HCT116 (cell line): ENCODE data around the gene CTU2. TPM values are rescaled to one million over a fixed set of nuclear protein-coding genes. Genes with fewer than 3 reads are reported as not detected.

Source experiments
- ATAC-seq: fragments of 200-7000 bp; cut with Tn5 transposase; 2 replicates; pipeline ENCODE4 v1.9.1; 2020; ENCODE audit warnings: mild to moderate bottlenecking, moderate library complexity
- BruUV-seq: library from RNA; stranded (reverse); fragments of 400-500 nt; replicated peaks from 2 replicates; lab custom pipeline; 2021; lab: Mats Ljungman, UMichigan
- CTCF ChIA-PET: fragments of 300-600 bp; sonication (Branson Sonifier 250); formaldehyde crosslinking; loops from one replicate; lab custom pipeline; 2021; ENCODE audit warnings: antibody characterized with exemption; lab: Charles Lee
- POLR2A ChIA-PET: fragments of 300-600, 350-600 bp; sonication (Branson Sonifier 250); formaldehyde crosslinking; loops from one replicate; lab custom pipeline; 2021; ENCODE audit warnings: antibody characterized with exemption; lab: Charles Lee
- RAD21 ChIA-PET, 2 experiments: fragments of 300-600 bp; sonication (Branson Sonifier 250); formaldehyde crosslinking; loops; one replicate each; lab custom pipeline; 2023; ENCODE audit warnings: low total read pairs in 2 of 2; ENCODE audit not compliant: uncharacterized antibody in 2 of 2, unreplicated experiment in 2 of 2, low non-redundant PET in 1 of 2; lab: Charles Lee
- DNase-seq: peaks from one replicate; pipeline ENCODE4 v3.0.0-alpha.2; 2010; ENCODE audit warnings: low read depth, low spot score
- H2AFZ ChIP-seq: fragments of 200-600 bp; shearing (Covaris generic), sonication (generic); 2 replicates; pipeline ENCODE4 v1.6.1; 2017; ENCODE audit warnings: low read depth, mixed run types, mixed read lengths, antibody characterized with exemption, low read length; ENCODE audit not compliant: poor library complexity, severe bottlenecking
- H3K27ac ChIP-seq: 2 replicates; pipeline ENCODE4 v1.5.1; 2012; ENCODE audit warnings: low read depth, low read length
- H3K27me3 ChIP-seq: fragments of 200-600 bp; sonication (generic); 2 replicates; pipeline ENCODE4 v1.6.1; 2016; ENCODE audit warnings: mixed run types, low read length, mixed read lengths; ENCODE audit not compliant: insufficient read depth
- H3K36me3 ChIP-seq, 2 experiments: fragments of 200-500 bp in 1 of 2; fragments of 200-600 bp in 1 of 2; sonication (Bioruptor generic) in 1 of 2; sonication (generic) in 1 of 2; 2 replicates each; pipeline versions ENCODE4 v1.5.1 to v1.6.1; 2014 to 2016; ENCODE audit warnings: low read length in 2 of 2, inconsistent platforms in 1 of 2, mixed read lengths in 1 of 2, mixed run types in 1 of 2; ENCODE audit not compliant: insufficient read depth in 2 of 2, control insufficient read depth in 1 of 2
- H3K4me1 ChIP-seq, 2 experiments: fragments of 200-600 bp in 1 of 2; sonication (generic) in 1 of 2; 2 replicates each; pipeline versions ENCODE4 v1.5.1 to v1.6.1; 2012 to 2017; ENCODE audit warnings: low read length in 2 of 2, inconsistent platforms in 1 of 2, mild to moderate bottlenecking in 1 of 2, mixed read lengths in 1 of 2, mixed run types in 1 of 2, moderate library complexity in 1 of 2; ENCODE audit not compliant: insufficient read depth in 2 of 2, control insufficient read depth in 1 of 2
- H3K4me2 ChIP-seq: fragments of 200-600 bp; sonication (generic); 2 replicates; pipeline ENCODE4 v1.6.1; 2017; ENCODE audit warnings: mixed run types, low read length, mixed read lengths
- H3K4me3 ChIP-seq, 2 experiments: fragments of 200-600 bp in 1 of 2; sonication (generic) in 1 of 2; replicated peaks in 1 of 2; 2 replicates each; pipeline ENCODE4 v1.5.1; 2011 to 2016; ENCODE audit warnings: low read length in 2 of 2, control low read depth in 1 of 2, low read depth in 1 of 2, mild to moderate bottlenecking in 1 of 2, mixed read lengths in 1 of 2, mixed run types in 1 of 2
- H3K79me2 ChIP-seq: fragments of 200-600 bp; sonication (generic); 2 replicates; pipeline ENCODE4 v1.6.1; 2017; ENCODE audit warnings: mild to moderate bottlenecking, mixed run types, low read length, moderate library complexity, mixed read lengths; ENCODE audit not compliant: insufficient read depth
- H3K9ac ChIP-seq: fragments of 200-600 bp; sonication (generic); 2 replicates; pipeline ENCODE4 v1.6.1; 2016; ENCODE audit warnings: low read length, mixed read lengths
- H3K9me2 ChIP-seq: fragments of 200-600 bp; sonication (generic), shearing (Covaris generic); 2 replicates; pipeline ENCODE4 v1.6.1; 2017; ENCODE audit warnings: mixed run types, mild to moderate bottlenecking, moderate library complexity; ENCODE audit not compliant: insufficient read depth
- H3K9me3 ChIP-seq, 2 experiments: fragments of 200-500 bp in 1 of 2; fragments of 200-600 bp in 1 of 2; sonication (Bioruptor generic) in 1 of 2; sonication (generic) in 1 of 2; 2 replicates each; pipeline ENCODE4 v1.6.1; 2014 to 2017; ENCODE audit warnings: low read length in 2 of 2, mixed read lengths in 2 of 2, inconsistent platforms in 1 of 2, low read depth in 1 of 2, mild to moderate bottlenecking in 1 of 2, mixed run types in 1 of 2, moderate library complexity in 1 of 2; ENCODE audit not compliant: control insufficient read depth in 1 of 2, insufficient read depth in 1 of 2
- H4K20me1 ChIP-seq: fragments of 200-600 bp; sonication (generic), shearing (Covaris generic); 2 replicates; pipeline ENCODE4 v1.6.1; 2017; ENCODE audit warnings: mixed run types, mild to moderate bottlenecking, moderate library complexity; ENCODE audit not compliant: insufficient read depth
- CBX3 ChIP-seq: IDR thresholded peaks from 2 replicates; pipeline ENCODE4 v1.6.1; 2012; ENCODE audit warnings: low read depth
- CEBPB ChIP-seq: IDR thresholded peaks from 2 replicates; pipeline ENCODE4 v1.6.1; 2012; ENCODE audit warnings: low read depth
- CTCF ChIP-seq, 3 experiments: fragments of 200-600 bp in 1 of 3; sonication (generic) in 1 of 3; IDR thresholded peaks in 2 of 3; conservative IDR thresholded peaks in 1 of 3; 2 replicates each; pipeline ENCODE4 v1.5.1; 2012 to 2017; ENCODE audit warnings: low read depth in 2 of 3, low read length in 2 of 3, antibody characterized with exemption in 1 of 3, borderline replicate concordance in 1 of 3, control low read depth in 1 of 3, mild to moderate bottlenecking in 1 of 3, mixed read lengths in 1 of 3, mixed run types in 1 of 3, moderate library complexity in 1 of 3; ENCODE audit not compliant: insufficient read depth in 1 of 3
- ELF1 ChIP-seq: IDR thresholded peaks from 2 replicates; pipeline ENCODE4 v1.6.1; 2012; ENCODE audit warnings: low read depth, borderline replicate concordance
- EZH2phosphoT487 ChIP-seq: fragments of 200-600 bp; IDR thresholded peaks from 2 replicates; pipeline ENCODE4 v1.6.1; 2018; ENCODE audit warnings: antibody characterized with exemption, borderline replicate concordance
- JUND ChIP-seq: IDR thresholded peaks from 2 replicates; pipeline ENCODE4 v1.6.1; 2012
- POLR2AphosphoS5 ChIP-seq: IDR thresholded peaks from 2 replicates; pipeline ENCODE4 v1.6.1; 2011; ENCODE audit warnings: mild to moderate bottlenecking, low read depth, low read length, moderate library complexity
- SRF ChIP-seq: IDR thresholded peaks from 2 replicates; pipeline ENCODE4 v1.6.1; 2012; ENCODE audit warnings: low read depth
- ZBTB33 ChIP-seq: IDR thresholded peaks from 2 replicates; pipeline ENCODE4 v1.6.1; 2011; ENCODE audit warnings: mild to moderate bottlenecking, low read length, moderate library complexity; ENCODE audit not compliant: insufficient replicate concordance; ENCODE audit errors: extremely low read depth
- ZNF274 ChIP-seq: fragments of 200-500 bp; sonication (Bioruptor generic); IDR thresholded peaks from 2 replicates; pipeline ENCODE4 v1.6.1; 2014; ENCODE audit warnings: mild to moderate bottlenecking, low read depth, low read length, inconsistent platforms
- intact Hi-C: fragments of 100-400 bp; cut with micrococcal nuclease; formaldehyde crosslinking; loops from 2 replicates; pipeline ENCODE4 v1.10.0; 2022
- total RNA-seq: library from RNA; stranded (reverse); gene quantifications from one replicate; pipeline ENCODE4 v1.2.1, GENCODE V29; 2021; ENCODE audit not compliant: unreplicated experiment
- TF ChIP-seq, protein P1 (sequence below): IDR thresholded peaks from 2 replicates; pipeline ENCODE4 v1.6.1; 2012; ENCODE audit warnings: low read depth
- TF ChIP-seq, protein P2 (sequence below): IDR thresholded peaks from 2 replicates; pipeline ENCODE4 v1.6.1; 2012

CTU2 gene
- total RNA-seq, 1 experiment from 2014 or later, result 71.3 TPM

DNA sequence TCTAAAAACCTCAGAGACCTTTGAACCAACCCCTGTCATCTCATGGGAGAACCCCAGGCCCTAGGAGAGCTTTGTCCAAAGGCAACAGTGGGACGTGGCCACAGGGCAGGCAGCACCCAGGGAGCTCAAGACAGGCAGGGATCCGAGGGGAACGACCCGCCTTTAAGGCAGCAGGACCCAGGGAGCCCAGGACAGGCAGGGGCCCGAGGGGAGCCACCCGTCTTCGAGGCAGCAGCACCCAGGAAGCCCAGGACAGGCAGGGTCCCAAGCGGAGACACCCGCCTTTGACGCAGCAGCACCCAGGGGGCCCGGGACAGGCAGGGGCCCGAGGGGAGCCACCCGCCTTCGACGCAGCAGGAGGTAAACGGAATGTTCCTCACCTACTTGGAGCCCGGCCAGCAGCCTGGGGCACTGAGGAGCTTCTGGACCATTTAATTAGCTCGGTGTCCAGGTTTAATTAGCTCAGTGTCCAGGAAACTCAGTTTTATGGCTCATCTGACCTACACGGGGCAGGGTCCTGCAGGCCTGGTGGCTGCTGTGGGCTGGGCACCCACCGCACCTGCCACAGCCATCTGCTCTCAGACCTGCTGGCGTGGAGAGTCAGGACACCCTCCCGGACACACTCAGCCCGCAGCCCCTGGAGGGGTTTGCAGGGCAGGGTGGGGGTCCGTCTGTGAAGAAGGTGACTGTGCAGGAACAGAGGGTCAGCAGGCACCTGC is 54.3 kb downstream of the CTU2 start:
- H3K4me2 ChIP-seq, result no peak overlapping the region
- ATAC-seq (no peak), DNase-seq (no peak)
- no peaks in the 10 kb centered on the region for H3K9me2 ChIP-seq
- ChIA-PET RAD21 (no interaction called here), POLR2A (no interaction called here), CTCF (interaction anchor here (1.8 kb wide), 1 partner anchor 23 kb away, joined by 6 read pairs; no protein-coding TSS in a partner anchor)
- no peaks in the 10 kb centered on the region for H3K27me3 ChIP-seq
- peaks cover 97% of the 10 kb centered on the region for H3K79me2 ChIP-seq
- no peak overlapping the region for H3K9ac ChIP-seq
- BruUV-seq, result no TSS peak
- no peak overlapping the region for H2AFZ ChIP-seq
- no peaks in the 10 kb centered on the region for H3K9me3 ChIP-seq
- no peak for TF ChIP-seq SRF
- no peak for TF ChIP-seq ZBTB33
- TF ChIP-seq CBX3, result no peak
- no peak for TF ChIP-seq CEBPB
- TF ChIP-seq ZNF274, result no peak
- TF ChIP-seq, protein P1, sequence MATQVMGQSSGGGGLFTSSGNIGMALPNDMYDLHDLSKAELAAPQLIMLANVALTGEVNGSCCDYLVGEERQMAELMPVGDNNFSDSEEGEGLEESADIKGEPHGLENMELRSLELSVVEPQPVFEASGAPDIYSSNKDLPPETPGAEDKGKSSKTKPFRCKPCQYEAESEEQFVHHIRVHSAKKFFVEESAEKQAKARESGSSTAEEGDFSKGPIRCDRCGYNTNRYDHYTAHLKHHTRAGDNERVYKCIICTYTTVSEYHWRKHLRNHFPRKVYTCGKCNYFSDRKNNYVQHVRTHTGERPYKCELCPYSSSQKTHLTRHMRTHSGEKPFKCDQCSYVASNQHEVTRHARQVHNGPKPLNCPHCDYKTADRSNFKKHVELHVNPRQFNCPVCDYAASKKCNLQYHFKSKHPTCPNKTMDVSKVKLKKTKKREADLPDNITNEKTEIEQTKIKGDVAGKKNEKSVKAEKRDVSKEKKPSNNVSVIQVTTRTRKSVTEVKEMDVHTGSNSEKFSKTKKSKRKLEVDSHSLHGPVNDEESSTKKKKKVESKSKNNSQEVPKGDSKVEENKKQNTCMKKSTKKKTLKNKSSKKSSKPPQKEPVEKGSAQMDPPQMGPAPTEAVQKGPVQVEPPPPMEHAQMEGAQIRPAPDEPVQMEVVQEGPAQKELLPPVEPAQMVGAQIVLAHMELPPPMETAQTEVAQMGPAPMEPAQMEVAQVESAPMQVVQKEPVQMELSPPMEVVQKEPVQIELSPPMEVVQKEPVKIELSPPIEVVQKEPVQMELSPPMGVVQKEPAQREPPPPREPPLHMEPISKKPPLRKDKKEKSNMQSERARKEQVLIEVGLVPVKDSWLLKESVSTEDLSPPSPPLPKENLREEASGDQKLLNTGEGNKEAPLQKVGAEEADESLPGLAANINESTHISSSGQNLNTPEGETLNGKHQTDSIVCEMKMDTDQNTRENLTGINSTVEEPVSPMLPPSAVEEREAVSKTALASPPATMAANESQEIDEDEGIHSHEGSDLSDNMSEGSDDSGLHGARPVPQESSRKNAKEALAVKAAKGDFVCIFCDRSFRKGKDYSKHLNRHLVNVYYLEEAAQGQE, result no peak
- TF ChIP-seq ELF1, result no peak
- TF ChIP-seq, protein P2, sequence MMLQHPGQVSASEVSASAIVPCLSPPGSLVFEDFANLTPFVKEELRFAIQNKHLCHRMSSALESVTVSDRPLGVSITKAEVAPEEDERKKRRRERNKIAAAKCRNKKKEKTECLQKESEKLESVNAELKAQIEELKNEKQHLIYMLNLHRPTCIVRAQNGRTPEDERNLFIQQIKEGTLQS, result no peak
- TF ChIP-seq JUND, result no peak
- no peak for TF ChIP-seq EZH2phosphoT487
- TF ChIP-seq CTCF (IDR thresholded peaks at IDR 0.05 in 2 of 3, conservative IDR thresholded peaks at IDR 0.05 in 1 of 3; ENCODE audit: borderline replicate concordance in 1 of 3, insufficient read depth in 1 of 3, low read depth in 2 of 3, low read length in 2 of 3), result no peak
- TF ChIP-seq POLR2AphosphoS5, result no peak
- H3K4me1 ChIP-seq, result peaks cover 13 to 57% of the 10 kb centered on the region in 2 experiments; a peak in 3 of 4 replicates
- intact Hi-C loops, result no loop called here
- H3K27ac ChIP-seq, result no peak overlapping the region; the same call in 1 of the 2 replicates
- peaks cover 15% of the 10 kb centered on the region; the same call in 1 of the 2 replicates for H4K20me1 ChIP-seq
- no peak overlapping the region for H3K4me3 ChIP-seq
- H3K36me3 ChIP-seq, result peaks cover 2 to 13% of the 10 kb centered on the region in 2 experiments; a peak in 1 of 4 replicates
